Parathyroid adenoma (tissue), 2 donors: ENCODE results near the gene CEP350.
A peak's percentile ranks its signal among the peaks of the same experiment; 100 is the strongest.

Source experiments
- H2AFZ ChIP-seq: fragments of 300-600 bp; sonication (generic); one replicate; pipeline ENCODE4 v1.7.0; 2017; ENCODE audit warnings: antibody characterized with exemption, mild to moderate bottlenecking
- H3K27ac ChIP-seq: fragments of 300-600 bp; sonication (generic); one replicate; pipeline ENCODE4 v1.7.0; 2017
- H3K27me3 ChIP-seq: fragments of 300-600 bp; sonication (generic); one replicate; pipeline ENCODE4 v1.7.0; 2017; ENCODE audit warnings: low read length; ENCODE audit not compliant: control insufficient read depth, insufficient read depth
- H3K36me3 ChIP-seq: fragments of 300-600 bp; sonication (generic); one replicate; pipeline ENCODE4 v1.7.0; 2017; ENCODE audit warnings: low read length; ENCODE audit not compliant: control insufficient read depth, insufficient read depth
- H3K4me1 ChIP-seq: fragments of 300-600 bp; sonication (generic); one replicate; pipeline ENCODE4 v1.7.0; 2017; ENCODE audit warnings: control low read depth
- H3K4me2 ChIP-seq: fragments of 300-600 bp; sonication (generic); one replicate; pipeline ENCODE4 v1.7.0; 2017; ENCODE audit warnings: low read length
- H3K4me3 ChIP-seq: fragments of 300-600 bp; sonication (generic); one replicate; pipeline ENCODE4 v1.7.0; 2017; ENCODE audit warnings: low read depth, low read length
- H3K79me2 ChIP-seq: fragments of 300-600 bp; sonication (generic); one replicate; pipeline ENCODE4 v1.7.0; 2017; ENCODE audit warnings: control low read depth
- H3K9ac ChIP-seq: fragments of 300-600 bp; sonication (generic); one replicate; pipeline ENCODE4 v1.7.0; 2017; ENCODE audit warnings: mild to moderate bottlenecking
- H3K9me3 ChIP-seq: fragments of 300-600 bp; sonication (generic); one replicate; pipeline ENCODE4 v1.7.0; 2017; ENCODE audit warnings: low read length; ENCODE audit not compliant: control insufficient read depth
- CTCF ChIP-seq: fragments of 300-600 bp; sonication (generic); IDR thresholded peaks from one replicate; pipeline ENCODE4 v1.7.0; 2017; ENCODE audit warnings: antibody characterized with exemption, mild to moderate bottlenecking
- donor health status: primary hyperparathyroidism.

The CEP350 gene

GRCh38 chr1:180092931-180093650 lies 138.5 kb downstream of the CEP350 start:
- no peak overlapping the region for H2AFZ ChIP-seq
- no peaks in the 10 kb centered on the region for H3K4me1 ChIP-seq
- no peak overlapping the region for H3K4me3 ChIP-seq
- H3K36me3 ChIP-seq = no peaks in the 10 kb centered on the region
- no peak overlapping the region for H3K4me2 ChIP-seq
- no peaks in the 10 kb centered on the region for H3K79me2 ChIP-seq
- H3K27ac ChIP-seq = no peak overlapping the region
- no peaks in the 10 kb centered on the region for H3K27me3 ChIP-seq
- H3K9ac ChIP-seq = no peak overlapping the region
- H3K9me3 ChIP-seq = no peaks in the 10 kb centered on the region
- no peak for TF ChIP-seq CTCF

DNA sequence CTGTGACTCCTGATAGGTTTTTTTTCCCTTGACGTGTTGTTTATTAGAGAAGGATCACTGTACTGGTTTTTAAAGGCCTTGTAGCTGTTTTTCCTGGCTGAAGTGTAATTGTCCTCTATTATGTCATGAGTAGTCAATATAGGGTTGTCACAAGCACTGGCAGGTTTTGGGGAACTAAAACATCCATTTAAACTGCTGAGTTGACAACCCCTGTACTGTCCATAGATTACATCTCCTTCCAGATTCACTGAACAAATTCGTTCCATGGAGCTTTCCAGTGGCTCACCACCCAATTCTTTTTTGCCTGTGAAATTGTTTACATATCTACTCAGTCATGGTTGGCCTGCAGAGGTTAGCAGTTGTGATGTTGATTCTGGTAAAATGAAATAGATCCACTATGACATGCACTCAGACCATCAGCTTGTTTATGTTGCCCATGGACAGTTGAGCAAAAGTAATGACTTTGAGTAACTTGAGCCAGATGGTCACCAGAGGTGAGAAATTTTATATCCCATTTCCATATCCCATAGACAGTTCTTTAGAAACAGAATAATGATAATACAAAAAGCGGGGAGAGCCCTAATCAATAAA lies 140.2 kb downstream of the CEP350 start:
- Histone ChIP-seq H3K36me3 (no peaks in the 10 kb centered on the region), H3K9ac (no peak overlapping the region), H3K4me1 (no peaks in the 10 kb centered on the region), H2AFZ (no peak overlapping the region), H3K4me3 (no peak overlapping the region), H3K4me2 (peak overlapping the region; percentile 19), H3K27me3 (no peaks in the 10 kb centered on the region), H3K27ac (peak overlapping the region; percentile 20), H3K79me2 (no peaks in the 10 kb centered on the region), H3K9me3 (no peaks in the 10 kb centered on the region)
- TF ChIP-seq CTCF = no peak

DNA sequence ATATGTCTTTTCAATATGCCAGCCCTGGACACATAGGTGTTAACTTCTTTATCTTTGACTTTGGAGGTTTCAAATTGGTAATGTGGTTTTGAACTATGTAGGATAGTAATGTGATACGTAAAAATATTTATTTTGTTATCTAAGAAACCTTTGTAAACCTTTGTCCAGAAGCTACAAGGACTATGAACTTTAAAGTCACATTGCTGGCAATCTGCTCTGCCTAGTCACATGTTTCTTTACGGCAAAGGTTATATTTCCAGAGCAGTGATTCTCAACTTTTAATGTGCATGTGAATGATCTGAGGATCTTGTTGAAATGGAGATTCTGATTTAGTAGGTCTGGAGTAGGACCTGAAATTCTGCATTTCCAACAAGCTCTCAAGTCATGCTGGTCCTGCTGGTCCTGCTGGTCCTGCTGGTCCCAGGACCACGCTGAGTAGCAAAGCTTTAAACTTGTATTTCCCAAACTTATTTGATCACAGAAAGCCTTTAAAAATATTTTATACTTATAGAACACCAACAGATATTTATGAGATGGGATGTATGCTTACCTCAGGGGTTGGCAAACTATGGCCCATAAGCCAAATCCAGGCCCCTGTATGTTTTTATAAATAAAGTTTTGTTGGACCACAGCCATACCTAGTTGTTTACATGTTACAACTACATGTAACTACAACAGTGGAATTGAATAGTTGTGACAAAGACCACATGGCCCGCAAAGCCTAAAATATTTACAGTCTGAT lies 142.1 kb downstream of the CEP350 start:
- no peak overlapping the region for H3K4me2 ChIP-seq
- no peak overlapping the region for H3K9ac ChIP-seq
- H3K79me2 ChIP-seq = no peaks in the 10 kb centered on the region
- no peak overlapping the region for H2AFZ ChIP-seq
- no peak overlapping the region for H3K27ac ChIP-seq
- TF ChIP-seq CTCF = no peak
- no peaks in the 10 kb centered on the region for H3K27me3 ChIP-seq
- no peaks in the 10 kb centered on the region for H3K36me3 ChIP-seq
- H3K9me3 ChIP-seq = no peaks in the 10 kb centered on the region
- H3K4me1 ChIP-seq = no peaks in the 10 kb centered on the region
- H3K4me3 ChIP-seq = no peak overlapping the region

GRCh38 chr1:180097326-180097605 lies 142.7 kb downstream of the CEP350 start:
- Histone ChIP-seq H3K4me3 (no peak overlapping the region), H3K4me1 (no peaks in the 10 kb centered on the region), H3K79me2 (no peaks in the 10 kb centered on the region), H3K27me3 (no peaks in the 10 kb centered on the region), H2AFZ (no peak overlapping the region), H3K9me3 (no peaks in the 10 kb centered on the region), H3K36me3 (no peaks in the 10 kb centered on the region), H3K4me2 (no peak overlapping the region), H3K9ac (no peak overlapping the region), H3K27ac (no peak overlapping the region)
- TF ChIP-seq CTCF = no peak
